ENCODE measurements around the gene SHISA4.
"Not testable (repeated sequence)": the region's sequence is repeated elsewhere in the genome, so short reads cannot be mapped to it uniquely, and the experiment has no call there.

SHISA4 gene

DNA sequence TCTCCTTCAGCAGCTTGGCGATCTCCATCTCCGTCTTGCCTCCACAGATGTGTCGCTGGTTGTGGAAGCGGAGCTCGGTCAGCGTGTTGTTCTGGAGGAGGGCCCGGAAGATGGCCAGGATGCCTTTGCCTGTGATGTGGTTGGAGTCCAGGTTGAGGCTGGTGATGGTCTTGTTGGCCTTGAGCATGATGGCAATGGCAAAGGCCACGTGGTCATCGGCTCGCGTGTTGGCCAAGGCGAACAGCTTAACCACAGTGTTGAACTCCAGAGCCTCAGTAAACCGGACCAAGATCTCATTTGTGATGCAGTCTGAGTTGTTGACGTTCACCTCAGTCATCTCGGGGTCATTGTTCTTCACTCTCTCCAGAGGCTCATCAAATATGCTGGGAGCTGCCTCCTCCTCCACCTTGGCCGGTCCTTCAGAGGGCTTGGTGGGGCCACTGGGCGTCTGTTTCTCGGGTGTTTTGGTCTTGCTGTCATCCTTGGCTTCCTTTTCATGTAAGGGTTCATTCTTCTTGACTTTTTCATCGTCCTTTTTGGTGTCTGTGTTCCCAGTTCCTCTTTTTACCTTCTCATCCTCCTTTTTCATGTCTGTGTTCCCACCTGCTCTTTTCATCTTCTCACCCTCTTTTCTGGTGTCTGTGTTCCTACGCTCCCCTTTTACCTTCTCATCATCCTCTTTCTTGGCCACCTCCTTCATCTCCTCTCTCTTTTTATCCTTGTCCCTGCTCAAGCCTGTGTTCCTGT is 11.2 kb downstream of the SHISA4 start:
- no peak for DNase-seq

DNA sequence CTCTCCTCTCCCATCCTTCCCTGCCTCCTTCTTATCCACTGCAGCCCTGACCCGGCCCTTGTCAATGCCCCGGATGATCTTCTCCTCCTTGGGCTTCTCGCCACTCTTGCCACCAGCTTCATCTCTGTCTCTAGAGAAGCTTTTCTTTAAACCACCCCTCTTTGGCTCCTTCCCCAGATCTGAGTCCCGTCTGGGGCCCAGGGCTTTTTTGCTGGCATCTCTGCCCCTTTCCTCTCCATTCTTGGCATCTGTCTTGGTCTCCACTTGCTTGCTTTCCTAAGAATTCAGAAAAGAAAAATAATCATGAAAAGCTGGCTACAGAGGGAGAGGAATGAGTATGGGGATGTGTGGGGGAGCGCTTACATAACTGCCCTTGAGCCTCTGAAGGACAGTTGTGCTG is 11.8 kb downstream of the SHISA4 start:
- DNase-seq, result no peak

DNA sequence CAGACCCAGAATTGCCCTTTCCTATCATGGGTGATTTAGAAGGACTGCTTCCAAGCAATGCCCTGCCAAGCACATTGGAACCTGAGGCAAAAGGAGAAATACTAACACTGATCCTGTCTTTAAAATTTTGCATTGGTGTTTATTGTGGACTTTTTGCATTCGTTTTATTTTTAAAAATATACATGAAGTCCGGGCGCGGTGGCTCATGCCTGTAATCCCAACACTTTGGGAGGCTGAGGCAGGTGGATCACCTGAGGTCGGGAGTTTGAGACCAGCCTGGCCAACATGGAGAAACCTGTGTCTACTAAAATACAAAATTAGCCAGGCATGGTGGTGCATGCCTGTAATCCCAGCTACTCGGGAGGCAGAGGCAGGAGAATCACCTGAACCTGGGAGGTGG is 12.3 kb downstream of the SHISA4 start:
- not testable (repeated sequence) for DNase-seq

DNA sequence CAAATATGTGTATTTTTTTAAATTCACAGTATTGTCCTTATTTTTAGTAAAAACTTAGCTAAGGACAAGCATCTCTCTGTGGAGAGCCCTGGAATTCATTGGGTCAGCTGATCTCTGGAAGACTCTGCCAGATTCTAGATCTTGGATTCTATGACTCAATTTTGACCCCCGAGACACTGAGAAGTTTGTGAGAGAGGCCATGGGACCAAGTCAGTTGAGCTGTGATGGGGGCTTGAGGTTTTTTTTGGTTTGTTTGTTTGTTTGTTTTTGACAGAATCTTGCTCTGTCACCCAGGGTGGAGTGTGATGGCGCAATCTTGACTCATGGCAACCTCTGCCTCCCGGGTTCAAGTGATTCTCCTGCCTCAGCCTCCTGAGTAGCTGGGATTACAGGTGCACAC is 13.5 kb downstream of the SHISA4 start:
- DNase-seq, result no peak

DNA sequence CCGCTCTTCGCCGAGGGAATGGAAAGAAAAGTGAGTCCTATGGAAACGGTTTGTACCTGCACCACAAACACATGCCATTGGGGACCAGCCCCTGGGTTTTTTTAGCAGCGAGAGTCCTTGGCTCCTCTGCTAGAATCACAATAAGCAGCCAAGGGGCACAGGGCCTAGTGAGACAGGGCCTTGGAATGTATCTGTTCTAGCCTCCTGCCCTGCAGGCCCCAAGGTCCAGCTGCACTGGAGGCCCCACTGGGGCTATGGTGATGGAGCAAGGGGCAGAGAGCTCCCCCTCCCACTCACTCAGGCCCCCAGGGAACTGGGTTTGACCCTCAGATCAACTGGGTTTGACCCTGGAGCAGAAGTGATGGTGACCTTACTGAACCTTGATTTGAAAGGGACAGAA is 14.4 kb downstream of the SHISA4 start:
- no peak for DNase-seq

DNA sequence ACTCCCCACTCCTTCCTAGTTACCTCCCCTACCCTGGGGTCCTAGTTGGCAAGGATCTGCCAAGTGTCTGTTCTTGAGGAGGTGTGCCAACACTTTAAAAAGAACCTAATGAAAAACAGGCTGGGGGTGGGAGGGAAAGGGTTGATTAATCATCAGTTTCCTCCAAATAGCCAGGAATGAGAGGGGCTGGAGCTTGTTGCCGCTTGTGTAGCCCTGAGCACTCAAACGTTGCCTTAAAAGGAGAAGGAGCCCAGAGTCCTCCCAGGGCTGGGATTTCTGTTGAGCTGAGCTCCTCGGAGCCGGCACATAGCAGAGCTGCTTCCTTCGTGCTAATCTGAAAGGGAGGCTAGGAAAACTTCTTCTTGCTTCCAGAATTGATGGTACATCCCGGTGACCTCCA is 15.9 kb downstream of the SHISA4 start:
- DNase-seq, result no peak

DNA sequence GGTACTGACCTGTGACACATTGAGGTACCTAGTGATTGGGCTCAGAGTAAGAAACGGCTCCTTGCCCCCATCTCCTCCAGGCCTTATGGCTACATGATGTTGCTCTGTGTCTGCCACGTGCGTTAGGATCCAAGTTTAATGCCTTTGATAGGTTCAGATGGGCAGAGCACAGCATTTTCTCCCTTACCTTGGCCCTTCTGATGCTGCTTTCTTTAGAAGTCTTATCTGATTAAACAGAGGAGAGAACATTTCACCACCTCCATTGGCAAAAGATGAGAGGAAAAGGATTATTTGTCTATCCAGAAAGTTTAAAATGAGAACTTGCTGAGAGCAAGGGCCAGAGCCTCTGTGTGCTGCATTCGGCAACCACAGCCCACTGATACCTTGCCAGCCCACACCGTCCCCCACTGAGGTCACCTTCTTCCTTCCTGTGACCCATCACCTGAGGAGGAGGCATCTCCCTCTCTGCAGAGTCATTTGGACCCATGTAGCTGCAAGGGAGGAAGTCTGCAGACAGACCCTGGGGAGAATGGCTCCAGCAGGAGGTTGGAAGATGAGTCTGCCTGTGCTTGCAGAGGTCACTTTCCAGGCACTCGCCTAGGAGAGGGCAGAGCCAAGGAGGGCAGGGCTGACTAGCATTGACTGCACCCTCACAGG is 16.7 kb downstream of the SHISA4 start:
- no peak for DNase-seq

DNA sequence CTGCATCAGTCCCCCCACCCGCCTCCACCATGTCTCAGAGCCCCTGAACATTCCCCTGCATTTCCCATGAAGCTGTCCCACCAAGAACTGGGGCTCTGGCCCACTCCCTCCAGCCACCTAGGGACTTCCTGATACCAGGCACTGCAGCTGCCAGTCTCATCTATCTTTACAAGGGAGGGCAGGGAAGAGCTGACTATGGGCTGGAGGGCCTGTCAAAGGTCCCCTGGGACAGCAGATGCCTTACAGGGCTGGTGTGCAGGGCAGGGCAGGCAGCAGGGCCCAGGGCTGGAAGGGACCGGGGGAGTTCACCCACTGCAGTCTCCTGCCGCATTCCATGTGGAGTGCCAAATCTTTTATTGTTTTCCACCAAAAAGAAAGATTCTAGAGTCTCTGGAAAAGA is 17.6 kb downstream of the SHISA4 start:
- no peak for DNase-seq

DNA sequence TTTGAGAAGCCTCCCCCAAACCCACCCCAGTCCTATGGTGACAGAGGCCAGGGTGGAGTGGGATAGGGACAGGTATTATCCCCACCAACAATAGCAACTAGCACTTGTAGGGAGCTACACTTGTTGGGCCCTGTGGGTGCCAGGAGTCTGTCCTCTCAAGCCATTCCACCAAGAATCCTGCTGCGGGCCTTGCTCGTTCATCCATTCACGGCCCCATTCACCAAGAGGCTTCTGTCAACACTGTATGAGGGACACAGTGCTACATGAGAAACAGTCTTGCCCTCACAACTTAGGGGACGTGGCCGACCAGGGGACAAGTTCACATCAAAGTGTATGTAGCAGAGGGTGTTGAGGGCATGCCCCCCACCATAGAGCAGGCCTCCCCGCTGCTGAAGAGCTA is 18.9 kb downstream of the SHISA4 start:
- DNase-seq, result no peak

DNA sequence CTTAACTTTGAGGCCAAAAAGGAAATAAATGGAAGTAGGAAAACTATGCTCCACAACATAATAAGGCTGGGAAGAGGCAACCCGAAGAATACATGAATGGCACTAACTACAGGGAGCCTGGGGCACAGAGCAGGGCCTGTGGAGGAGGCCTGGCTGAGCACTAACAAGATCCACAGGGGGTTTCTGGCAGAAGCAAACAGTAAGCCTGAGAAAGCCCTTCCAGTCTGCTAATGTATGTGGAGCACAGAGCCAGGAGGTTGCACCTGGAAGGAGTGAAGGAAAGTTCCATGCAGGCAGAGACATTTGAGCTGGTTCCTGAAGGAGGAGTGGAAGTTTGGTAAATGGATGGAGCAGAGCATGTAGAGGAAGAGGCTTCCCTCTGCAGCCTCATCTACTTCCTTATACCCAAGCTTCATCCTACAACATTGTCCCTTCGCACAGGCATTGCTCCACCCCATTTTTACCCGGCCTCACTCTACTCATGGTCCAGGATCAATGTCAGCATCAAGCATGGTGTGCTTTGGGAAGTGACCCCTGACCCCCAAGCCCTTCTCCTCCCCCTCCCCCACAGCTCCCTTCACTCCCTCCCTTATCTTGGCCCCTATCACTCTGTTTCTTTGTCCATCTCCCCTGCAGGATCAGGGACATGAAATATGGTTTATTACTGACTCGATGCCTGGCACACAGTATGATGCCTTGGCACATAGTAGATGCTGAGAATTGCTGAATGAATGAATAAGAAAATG is 23.3 kb downstream of the SHISA4 start:
- DNase-seq, result no peak

DNA sequence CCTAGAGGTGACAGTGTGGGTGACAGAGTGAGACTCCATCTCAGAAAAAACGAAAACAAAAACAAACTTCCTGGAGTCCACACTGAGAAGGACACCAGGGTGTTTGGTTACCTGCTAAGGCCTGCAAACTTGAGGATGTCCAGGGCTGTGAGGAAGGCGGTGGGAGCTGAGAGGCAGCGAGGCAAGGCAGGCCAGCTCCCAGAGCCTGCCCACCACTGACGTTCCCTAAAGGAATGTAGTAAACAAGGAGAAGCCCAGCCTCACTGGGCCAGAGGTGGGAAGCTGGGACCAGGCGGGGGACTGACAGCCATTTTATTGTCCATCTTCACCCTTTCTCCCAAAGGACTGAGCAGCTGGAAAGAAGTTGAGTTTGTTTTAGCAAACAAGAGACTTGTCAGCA is 24.1 kb downstream of the SHISA4 start:
- no peak for DNase-seq

DNA sequence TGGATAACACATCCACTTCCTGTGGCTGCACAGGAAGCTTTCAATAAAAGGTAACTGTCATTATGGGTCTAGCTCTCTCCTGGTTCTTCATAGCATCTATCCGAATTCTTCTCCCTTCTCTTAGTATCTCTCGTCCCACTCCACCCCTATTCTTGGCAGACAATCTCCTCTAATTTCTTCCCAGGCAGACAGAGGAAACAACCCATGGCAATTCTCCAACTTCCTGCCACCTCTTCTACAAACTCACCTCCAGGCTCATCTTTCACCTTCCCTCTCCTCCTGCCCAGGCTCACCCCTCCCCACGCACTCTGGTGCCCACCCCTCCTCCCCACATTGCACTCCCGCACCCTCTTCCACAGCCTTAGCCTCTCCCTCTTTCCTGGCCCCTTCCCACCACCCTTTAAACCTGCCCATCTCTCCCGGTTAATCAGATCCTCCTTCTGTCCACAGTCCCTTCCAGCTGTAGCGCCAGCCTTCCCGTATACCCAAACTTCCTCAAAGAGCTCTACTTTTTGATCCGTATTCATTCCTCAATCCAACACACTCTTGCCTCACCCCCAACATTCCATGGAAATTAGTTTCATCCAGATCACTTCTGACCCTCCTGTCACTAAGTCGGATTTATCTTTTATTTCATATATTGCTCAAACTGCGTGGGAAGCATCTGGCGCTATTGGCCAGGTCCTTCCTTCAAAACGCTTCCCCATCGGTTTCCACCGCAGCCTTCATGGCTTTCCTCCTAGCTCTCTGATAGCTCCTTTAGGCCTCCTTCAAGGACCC is 25.9 kb downstream of the SHISA4 start:
- DNase-seq, result no peak

DNA sequence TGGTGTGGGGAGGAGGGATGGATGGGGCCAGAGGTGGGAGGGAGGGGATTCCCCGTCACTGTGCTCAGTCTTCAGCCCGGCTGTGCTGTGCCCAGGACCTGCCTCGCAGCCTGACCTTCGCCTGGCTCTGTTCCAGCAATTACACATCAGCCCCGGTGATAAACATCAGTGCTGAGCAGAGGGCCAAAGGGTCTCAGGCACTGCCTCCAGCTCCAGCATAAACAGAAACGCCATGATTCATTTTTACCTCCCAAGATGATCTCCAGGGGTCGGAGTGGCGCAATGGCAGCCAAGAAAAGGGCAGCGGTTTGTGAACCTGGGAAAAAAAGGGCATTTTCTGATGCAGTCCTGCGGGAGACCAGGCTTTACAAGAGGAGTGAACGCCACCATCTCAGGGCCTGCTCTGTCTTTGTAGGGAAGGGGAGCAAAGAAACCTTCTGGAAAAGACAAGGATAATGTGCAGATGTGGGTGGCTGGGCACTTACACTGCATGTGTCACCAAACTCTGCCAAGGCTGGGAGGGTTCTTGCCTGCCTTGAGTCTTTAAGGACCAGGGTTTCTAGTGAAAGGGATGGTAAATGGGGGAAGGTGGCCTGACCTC is 28.1 kb downstream of the SHISA4 start:
- no peak for DNase-seq

DNA sequence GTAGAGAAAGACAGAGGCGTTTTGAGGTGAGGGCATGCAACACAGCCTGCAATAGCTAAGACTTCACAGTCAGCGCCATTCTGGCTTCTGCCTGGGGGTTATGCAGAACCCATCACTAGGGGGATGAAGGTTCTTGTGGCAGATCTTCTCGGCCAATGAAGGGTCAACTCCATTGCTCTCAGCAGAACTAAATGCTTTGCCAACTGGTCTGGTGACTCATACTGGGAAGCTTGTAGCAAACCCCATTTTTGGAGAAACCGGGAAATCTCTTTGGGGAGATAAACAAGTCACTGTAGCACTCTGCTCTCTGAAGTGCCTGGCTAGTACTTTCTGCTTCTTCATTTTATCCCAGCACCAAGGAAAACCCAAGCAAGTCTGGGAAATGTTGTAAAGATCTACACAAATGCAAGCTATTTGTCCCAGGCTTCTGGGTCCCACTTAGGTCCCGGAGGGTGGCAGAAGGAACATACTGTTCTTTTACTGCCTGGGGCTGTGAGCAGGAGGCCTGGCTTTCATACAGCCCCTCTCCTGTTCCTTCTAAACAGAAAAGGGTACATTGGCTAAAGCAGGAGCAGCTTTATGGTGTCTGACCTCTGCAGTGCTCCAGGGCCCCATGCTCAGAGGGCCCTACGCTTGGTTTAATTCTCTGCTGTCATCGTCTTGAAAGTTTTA is 28.8 kb downstream of the SHISA4 start:
- no peak for DNase-seq

DNA sequence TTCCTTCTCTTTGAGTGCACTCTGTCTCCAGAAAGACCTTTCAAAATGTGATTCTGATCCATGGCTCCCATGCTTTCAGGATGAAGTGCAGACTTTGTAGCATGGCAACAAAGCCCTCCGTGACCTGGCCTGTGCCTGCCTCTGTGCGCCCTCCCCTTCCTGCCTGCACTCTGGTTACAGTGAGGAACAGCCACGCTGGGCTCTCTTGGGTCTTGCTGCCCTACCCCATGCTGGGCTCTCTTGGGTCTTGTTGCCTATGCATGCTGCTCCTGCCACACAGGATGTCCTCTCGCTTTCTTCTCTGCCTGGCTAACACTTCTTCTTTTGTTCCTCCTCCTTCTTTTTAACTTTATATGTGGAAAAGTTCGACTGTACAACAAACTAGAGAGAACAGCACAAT is 29.6 kb downstream of the SHISA4 start:
- DNase-seq, result no peak

DNA sequence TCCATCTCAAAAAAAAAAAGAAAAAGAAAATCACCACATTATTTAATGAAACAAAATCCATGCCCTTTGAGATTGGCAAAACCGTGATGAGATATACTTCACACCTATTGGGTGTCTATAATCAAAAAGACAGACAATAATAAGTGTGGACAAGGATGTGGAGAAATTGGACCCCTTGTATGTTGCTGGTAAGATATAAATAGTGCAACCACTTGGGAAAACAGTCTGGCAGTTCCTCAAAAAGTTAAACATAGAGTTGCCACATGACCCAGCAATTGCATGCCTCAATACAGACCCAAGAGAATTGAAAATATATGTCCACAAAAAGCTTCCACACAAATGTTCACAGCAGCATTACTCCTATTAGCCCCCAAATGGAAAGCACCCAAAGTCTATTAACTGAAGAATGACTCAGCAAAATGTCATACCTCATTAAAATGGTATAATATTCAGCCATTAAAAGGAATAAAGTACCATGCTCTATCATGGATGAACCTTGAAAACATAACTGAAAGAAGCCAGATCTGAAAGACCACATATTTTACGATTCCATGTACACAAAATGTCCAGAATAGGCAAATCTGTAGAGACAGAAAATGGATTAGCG is 33.4 kb downstream of the SHISA4 start:
- no peak for DNase-seq

DNA sequence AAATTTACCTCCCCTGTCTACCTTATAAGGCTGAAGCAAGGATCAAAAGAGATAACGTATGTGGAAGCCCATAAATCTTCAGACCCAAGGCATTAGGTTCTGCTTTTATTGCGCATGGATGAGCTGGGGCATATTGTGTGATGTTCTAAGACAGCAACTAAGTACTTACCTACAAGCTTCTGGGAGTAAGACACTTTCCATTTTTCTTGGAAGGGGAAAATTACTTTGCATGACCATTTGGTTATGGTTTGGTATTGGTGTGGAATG is 36.5 kb downstream of the SHISA4 start:
- DNase-seq, result no peak

DNA sequence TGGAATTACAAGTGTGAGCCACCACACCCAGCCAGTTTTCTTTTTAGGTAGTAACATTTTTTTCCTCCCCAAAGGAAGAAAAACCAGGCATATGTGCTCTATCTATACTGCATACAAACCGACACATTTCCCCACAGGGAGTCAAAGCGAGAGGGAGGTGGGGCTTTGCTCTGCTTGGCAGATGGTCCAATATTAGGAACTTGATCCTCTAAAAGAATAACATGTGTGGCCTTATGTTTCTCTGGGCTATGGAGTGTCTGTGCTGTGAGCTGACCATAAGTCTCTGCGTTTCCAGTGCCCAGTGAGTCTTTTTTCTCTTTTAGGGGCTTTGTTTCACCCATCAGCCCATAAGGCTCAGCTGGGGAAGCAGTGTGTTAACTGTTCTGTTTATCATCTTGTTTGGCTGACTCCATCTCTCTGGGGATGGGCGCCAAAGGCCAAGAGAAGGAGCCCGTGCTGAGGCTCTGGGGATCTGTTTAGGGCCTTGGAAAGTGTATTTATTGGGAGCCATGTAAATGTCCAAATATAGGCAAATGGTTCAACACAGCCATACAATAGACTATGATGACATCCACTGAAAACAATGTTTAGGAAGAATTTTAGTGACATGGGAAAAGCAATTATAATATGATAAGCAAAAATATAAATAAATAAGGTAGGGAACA is 37.4 kb downstream of the SHISA4 start:
- DNase-seq, result no peak

DNA sequence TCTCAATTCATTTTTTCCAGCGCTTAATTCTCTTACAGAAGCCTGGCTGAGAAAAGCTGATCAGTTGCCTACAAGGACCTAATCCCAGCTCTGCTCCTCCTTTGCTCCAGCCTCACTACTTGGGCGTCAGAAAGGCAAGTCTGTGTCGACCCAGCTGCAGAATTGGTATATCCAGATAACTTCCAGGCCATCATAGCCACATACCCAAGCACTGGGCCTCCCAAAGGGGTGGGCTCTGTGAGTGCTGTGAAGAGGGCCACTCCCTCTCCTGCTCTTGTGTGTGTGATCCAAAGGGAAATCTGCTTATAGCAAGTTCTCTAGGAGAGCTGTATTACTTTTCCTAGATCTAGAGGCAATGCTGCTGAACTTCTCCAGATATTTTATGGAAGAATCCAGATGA is 39.6 kb downstream of the SHISA4 start:
- DNase-seq, result no peak

DNA sequence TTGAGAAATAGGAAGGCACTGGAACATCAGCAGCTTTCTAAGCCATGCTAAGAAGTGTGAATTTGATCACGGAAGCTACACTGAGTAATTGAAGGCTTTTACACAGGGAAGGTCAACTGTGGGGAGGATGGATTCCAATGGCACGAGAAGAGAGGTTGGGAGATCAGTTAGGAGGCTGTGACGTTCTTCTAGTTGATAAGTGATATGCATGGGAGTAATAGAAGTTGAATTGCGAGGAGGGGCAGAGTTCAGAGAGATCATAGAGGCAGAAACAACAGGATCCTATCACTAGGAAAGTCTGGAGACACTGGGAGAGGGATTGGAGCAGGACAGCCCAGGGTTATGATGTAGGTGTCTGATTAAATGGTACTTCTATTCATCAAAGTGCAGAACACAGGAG is 41.4 kb downstream of the SHISA4 start:
- DNase-seq, result no peak

DNA sequence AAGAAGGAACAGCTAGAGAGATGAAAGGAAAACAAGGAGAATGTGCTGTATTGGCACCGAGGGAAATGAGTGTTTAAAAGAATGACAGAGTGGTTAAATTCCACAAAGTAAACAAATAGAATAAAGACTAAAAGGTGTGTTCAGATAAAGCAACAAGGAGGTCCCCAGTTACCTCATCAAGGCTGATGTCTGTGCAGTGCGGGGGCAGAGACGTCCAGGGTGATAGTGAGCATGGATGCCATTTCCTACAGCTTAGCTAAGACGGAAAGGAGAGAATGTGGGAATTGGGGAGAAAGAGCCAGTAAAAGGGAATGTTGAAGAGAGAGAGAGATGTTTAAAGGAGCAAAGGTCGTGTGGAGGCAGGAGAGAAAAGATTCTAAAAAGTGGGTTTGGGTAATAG is 42.1 kb downstream of the SHISA4 start:
- no peak for DNase-seq
